GM20000 (cell line): Measurements from ENCODE around the gene CCDC78.

Experiments used
- DNase-seq: peaks from one replicate; pipeline ENCODE4 v3.0.0; 2012; ENCODE audit warnings: low spot score
- CTCF ChIP-seq: IDR thresholded peaks from 2 replicates; pipeline ENCODE4 v1.5.1; 2012; ENCODE audit warnings: mild to moderate bottlenecking, control low read depth; ENCODE audit errors: extremely low read depth, missing control alignments

CCDC78 gene

GRCh38 chr16:728890-729744 lies 2.9 kb upstream of the CCDC78 start:
- no peak for TF ChIP-seq CTCF
- no peak for DNase-seq

GRCh38 chr16:728131-728889 lies 2.1 kb upstream of the CCDC78 start:
- TF ChIP-seq CTCF = no peak
- peak; percentile 93 for DNase-seq

GRCh38 chr16:727291-727977 lies 1.2 kb upstream of the CCDC78 start:
- peak; percentile 74 for DNase-seq

GRCh38 chr16:726188-726437 lies 130 bp downstream of the CCDC78 start:
- DNase-seq = no peak

More at GRCh38 chr16:727291-727977, 1.2 kb upstream of the CCDC78 start:
- TF ChIP-seq CTCF = no peak

GRCh38 chr16:725463-726187 lies 618 bp downstream of the CCDC78 start:
- DNase-seq = no peak
- no peak for TF ChIP-seq CTCF

More at GRCh38 chr16:726188-726437, 130 bp downstream of the CCDC78 start:
- no peak for TF ChIP-seq CTCF

GRCh38 chr16:725041-725376 lies 1.2 kb downstream of the CCDC78 start:
- no peak for DNase-seq
- no peak for TF ChIP-seq CTCF
